ENCODE measurements around the gene ZNF544. TPM values are rescaled to one million over a fixed set of nuclear protein-coding genes. Genes with fewer than 3 reads are reported as not detected.

The ZNF544 gene
- total RNA-seq, 6 experiments from 2014 or later = 6.1 to 16.5 (median 10.7) TPM

DNA sequence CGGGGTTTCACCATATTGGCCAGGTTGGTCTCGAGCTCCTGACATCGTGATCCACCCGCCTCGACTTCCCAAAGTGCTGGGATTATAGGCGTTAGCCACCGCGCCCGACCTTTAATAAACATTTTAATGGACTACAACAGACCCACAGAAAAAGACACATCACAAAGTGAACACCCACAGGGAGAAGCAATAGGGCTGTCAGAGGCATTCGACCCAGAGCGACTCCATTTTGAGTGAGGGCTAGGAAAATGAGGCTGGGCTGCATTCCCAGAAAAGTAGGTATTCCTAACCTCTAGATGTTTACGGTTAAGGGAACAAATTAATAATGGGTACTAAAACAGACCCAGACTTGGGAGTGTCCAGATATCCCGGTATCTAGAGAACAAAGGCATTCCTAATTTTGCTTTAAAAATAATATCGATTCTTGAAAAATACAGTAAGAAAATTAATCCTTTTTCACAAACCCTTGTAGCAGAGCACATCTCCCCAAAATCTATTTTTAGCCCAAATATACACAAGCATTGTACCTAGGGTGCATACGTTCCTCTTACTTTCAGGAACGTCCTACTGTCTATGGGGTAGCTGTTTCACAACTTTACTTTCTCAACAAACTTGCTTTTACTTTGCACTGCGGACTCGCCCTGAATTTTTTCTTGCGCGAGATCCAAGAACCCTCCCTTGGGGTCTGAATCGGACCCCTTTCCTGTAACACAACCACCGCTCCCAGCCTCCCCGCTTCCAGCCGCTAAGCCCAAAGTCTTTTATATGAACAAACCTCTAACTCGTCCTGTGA is 49.2 kb downstream of the ZNF544 start:
- TF ChIP-seq CTCF (IDR thresholded peaks at IDR 0.05) = no peak
- no peak for TF ChIP-seq POLR2A (IDR thresholded peaks at IDR 0.05)
- 44% methylated on average over 24 of the region's 25 CpGs for WGBS (ENCODE audit: insufficient coverage, low coverage, low lambda C conversion rate, missing lambda C conversion rate)
- H3K36me3 ChIP-seq = peaks cover 0 to 2% (median 0%) of the 10 kb centered on the region in 4 donors
- H3K27ac ChIP-seq = peak overlapping the region; percentile 61 to 91 (median 71)
- H3K27me3 ChIP-seq = no peaks in the 10 kb centered on the region
- ATAC-seq (peak in 3 of 4 donors; percentile 3 to 7 (median 7)), DNase-seq (no peak)
- H3K9me3 ChIP-seq = peaks cover 0 to 5% (median 0%) of the 10 kb centered on the region in 4 donors
- H3K4me1 ChIP-seq = peaks cover 0 to 6% (median 0%) of the 10 kb centered on the region in 4 donors
- intact Hi-C loops (cut with DNase I) = no loop called here
- H3K4me3 ChIP-seq = peak overlapping the region; percentile 68 to 95 (median 86)

GRCh38 chr19:58278541-58279041 is 49.9 kb downstream of the ZNF544 start, which contains the start of gene ZNF8:
Gene ZNF8, plus strand, starts transcription at chr19:58278955. Its CDS starts 127 bp downstream, at chr19:58279082.
- peak; percentile 94 to 98 (median 96) for ATAC-seq
- TF ChIP-seq CTCF (IDR thresholded peaks at IDR 0.05) (peak in 3 of 4 donors; percentile 10 to 20 (median 12)), POLR2A (IDR thresholded peaks at IDR 0.05) (peak; percentile 53)
- 2% methylated on average over 6 of the region's 42 CpGs for WGBS (ENCODE audit: insufficient coverage, low coverage, low lambda C conversion rate, missing lambda C conversion rate)

GRCh38 chr19:58279042-58279924 is 50.6 kb downstream of the ZNF544 start:
- H3K4me1 ChIP-seq = peaks cover 0 to 6% (median 0%) of the 10 kb centered on the region in 4 donors
- peak overlapping the region; percentile 68 to 95 (median 86) for H3K4me3 ChIP-seq
- H3K27ac ChIP-seq = peak overlapping the region; percentile 61 to 91 (median 71)
- peak; percentile 49 to 66 (median 58) for ATAC-seq
- H3K36me3 ChIP-seq = no peaks in the 10 kb centered on the region
- H3K9me3 ChIP-seq = no peaks in the 10 kb centered on the region
- peak; percentile 76 to 81 (median 77) for DNase-seq
- 13% methylated on average over 11 of the region's 60 CpGs for WGBS (ENCODE audit: insufficient coverage, low coverage, low lambda C conversion rate, missing lambda C conversion rate)
- TF ChIP-seq POLR2A (IDR thresholded peaks at IDR 0.05) (no peak), CTCF (IDR thresholded peaks at IDR 0.05) (no peak)
- intact Hi-C loops (cut with DNase I) = no loop called here
- H3K27me3 ChIP-seq = no peaks in the 10 kb centered on the region

More at GRCh38 chr19:58278541-58279041, 49.9 kb downstream of the ZNF544 start, which contains the start of gene ZNF8:
- Histone ChIP-seq H3K4me1 (peaks cover 0 to 6% (median 0%) of the 10 kb centered on the region in 4 donors), H3K27me3 (no peaks in the 10 kb centered on the region), H3K36me3 (peaks cover 0 to 2% (median 0%) of the 10 kb centered on the region in 4 donors), H3K9me3 (peaks cover 0 to 5% (median 0%) of the 10 kb centered on the region in 4 donors), H3K27ac (peak within 1 kb of the TSS; percentile 61 to 91 (median 71)), H3K4me3 (peak within 1 kb of the TSS; percentile 68 to 95 (median 86))
- intact Hi-C loops (cut with DNase I) = no loop called here
- peak; percentile 97 to 98 (median 97) for DNase-seq

- TF ChIP-seq CTCF (IDR thresholded peaks at IDR 0.05) (no peak), POLR2A (IDR thresholded peaks at IDR 0.05) (no peak)
- peaks cover 0 to 2% (median 0%) of the 10 kb centered on the region in 4 donors for H3K36me3 ChIP-seq
- peaks cover 0 to 6% (median 0%) of the 10 kb centered on the region in 4 donors for H3K4me1 ChIP-seq
- intact Hi-C loops (cut with DNase I) = no loop called here
- ATAC-seq (no peak), DNase-seq (no peak)
- no peak overlapping the region for H3K4me3 ChIP-seq
- no peaks in the 10 kb centered on the region for H3K9me3 ChIP-seq
- no peaks in the 10 kb centered on the region for H3K27me3 ChIP-seq
- WGBS (ENCODE audit: insufficient coverage, low coverage, low lambda C conversion rate, missing lambda C conversion rate) = 85% methylated on average over 4 of the region's 4 CpGs
- H3K27ac ChIP-seq = no peak overlapping the region
Observed at GRCh38 chr19:58279925-58280316, 51.2 kb downstream of the ZNF544 start.

Data from right lobe of liver (tissue), 6 donors.